Endothelial cell (in vitro differentiated cells): Measurements from ENCODE around the gene CASZ1. TPM values are rescaled to one million over a fixed set of nuclear protein-coding genes. Genes with fewer than 3 reads are reported as not detected.

Experiments
- DNase-seq: peaks from one replicate; pipeline ENCODE4 v3.0.0; 2021; ENCODE audit warnings: low spot score
- H3K27ac Mint-ChIP-seq: one replicate; pipeline ENCODE4 v1.8.0; 2021; ENCODE audit warnings: mixed read lengths, inconsistent platforms; ENCODE audit not compliant: unreplicated experiment
- H3K27me3 Mint-ChIP-seq: one replicate; pipeline ENCODE4 v1.8.0; 2021; ENCODE audit warnings: mild to moderate bottlenecking, moderate library complexity, mixed read lengths, inconsistent platforms; ENCODE audit not compliant: unreplicated experiment
- H3K36me3 Mint-ChIP-seq: one replicate; pipeline ENCODE4 v1.8.0; 2021; ENCODE audit warnings: mild to moderate bottlenecking, low read depth, mixed read lengths, inconsistent platforms; ENCODE audit not compliant: unreplicated experiment
- H3K4me1 Mint-ChIP-seq: one replicate; pipeline ENCODE4 v1.8.0; 2021; ENCODE audit warnings: mild to moderate bottlenecking, mixed read lengths, inconsistent platforms; ENCODE audit not compliant: unreplicated experiment
- H3K4me3 Mint-ChIP-seq: one replicate; pipeline ENCODE4 v1.8.0; 2021; ENCODE audit warnings: mild to moderate bottlenecking, mixed read lengths, inconsistent platforms; ENCODE audit not compliant: unreplicated experiment
- H3K9me3 Mint-ChIP-seq: one replicate; pipeline ENCODE4 v1.8.0; 2021; ENCODE audit warnings: mixed read lengths, inconsistent platforms; ENCODE audit not compliant: unreplicated experiment
- CTCF ChIP-seq: fragments of 200-600 bp; sonication (generic); IDR thresholded peaks from one replicate; pipeline ENCODE4 v1.5.0; 2021; ENCODE audit warnings: antibody characterized with exemption; ENCODE audit not compliant: unreplicated experiment
- total RNA-seq: library from RNA; stranded (reverse); fragmentation: NEBNext Ultra II Directional; extraction: Animal tissue kit (Norgen Biotek cat#: 25700); gene quantifications from one replicate; pipeline ENCODE4 v1.2.1, GENCODE V29; 2021; ENCODE audit not compliant: unreplicated experiment

The CASZ1 gene
- total RNA-seq, 1 donor from 2014 or later: 6.3 TPM

- no peak for TF ChIP-seq CTCF
- Mint-ChIP-seq H3K27me3 (no peaks in the 10 kb centered on the region), H3K9me3 (no peaks in the 10 kb centered on the region), H3K36me3 (no peaks in the 10 kb centered on the region), H3K4me1 (no peaks in the 10 kb centered on the region), H3K27ac (no peak overlapping the region), H3K4me3 (no peak overlapping the region)
- no peak for DNase-seq
Measured at GRCh38 chr1:10734962-10735544, 61.4 kb downstream of the CASZ1 start.

- no peak for DNase-seq
- Mint-ChIP-seq H3K4me1 (no peaks in the 10 kb centered on the region), H3K27ac (no peak overlapping the region), H3K36me3 (no peaks in the 10 kb centered on the region), H3K27me3 (no peaks in the 10 kb centered on the region), H3K9me3 (no peaks in the 10 kb centered on the region), H3K4me3 (no peak overlapping the region)
- no peak for TF ChIP-seq CTCF
Measured at GRCh38 chr1:10734375-10734774, 62.1 kb downstream of the CASZ1 start.

GRCh38 chr1:10733474-10734366 is 62.7 kb downstream of the CASZ1 start:
- Mint-ChIP-seq H3K4me1 (no peaks in the 10 kb centered on the region), H3K36me3 (no peaks in the 10 kb centered on the region), H3K27ac (no peak overlapping the region), H3K9me3 (no peaks in the 10 kb centered on the region), H3K27me3 (no peaks in the 10 kb centered on the region), H3K4me3 (no peak overlapping the region)
- DNase-seq: no peak
- TF ChIP-seq CTCF: no peak

- Mint-ChIP-seq H3K27ac (no peak overlapping the region), H3K4me1 (no peaks in the 10 kb centered on the region), H3K27me3 (peaks cover under 1% of the 10 kb centered on the region), H3K36me3 (no peaks in the 10 kb centered on the region), H3K4me3 (no peak overlapping the region), H3K9me3 (no peaks in the 10 kb centered on the region)
- no peak for TF ChIP-seq CTCF
- no peak for DNase-seq
Measured at GRCh38 chr1:10730985-10731384, 65.5 kb downstream of the CASZ1 start.
